K562 (cell line): ENCODE results near the gene STK25. TPM values are rescaled to one million over a fixed set of nuclear protein-coding genes. Genes with fewer than 3 reads are reported as not detected.

Experiments
- ATF2 ChIP-seq: sonication (generic); formaldehyde crosslinking; IDR thresholded peaks from 2 replicates; pipeline ENCODE4 v1.8.1; 2022; ENCODE audit warnings: missing genetic modification reagents
- BRD9 ChIP-seq: fragments of 450-650 bp; IDR thresholded peaks from 2 replicates; pipeline ENCODE4 v1.6.1; 2018; ENCODE audit warnings: low read depth; ENCODE audit not compliant: partially characterized antibody
- BRF1 ChIP-seq: IDR thresholded peaks from 3 replicates; pipeline ENCODE4 v1.6.1; 2011; ENCODE audit warnings: borderline replicate concordance, mild to moderate bottlenecking; ENCODE audit not compliant: insufficient read length; ENCODE audit errors: extremely low read depth
- CREBBP ChIP-seq: IDR thresholded peaks from one replicate; pipeline ENCODE4 v1.6.1; 2012; ENCODE audit warnings: low read depth, mild to moderate bottlenecking, control low read depth, inconsistent platforms, low read length
- ETV1 ChIP-seq: fragments of 450-650 bp; conservative IDR thresholded peaks from 2 replicates; pipeline ENCODE4 v1.6.1; 2016; ENCODE audit warnings: missing genetic modification characterization, control low read depth, low read depth, missing compliant biosample characterization
- FOXP4 ChIP-seq: sonication (generic); formaldehyde crosslinking; IDR thresholded peaks from 2 replicates; pipeline ENCODE4 v1.8.0; 2022; ENCODE audit warnings: mild to moderate bottlenecking, missing genetic modification reagents, borderline replicate concordance
- GABPB1 ChIP-seq: sonication (generic); formaldehyde crosslinking; IDR thresholded peaks from 2 replicates; pipeline ENCODE4 v1.8.0; 2022; ENCODE audit warnings: mild to moderate bottlenecking, missing genetic modification reagents
- KDM1A ChIP-seq, 2 experiments: fragments of 450-650 bp; IDR thresholded peaks; 2 replicates each; pipeline ENCODE4 v1.6.1; 2016; ENCODE audit warnings: mild to moderate bottlenecking in 2 of 2
- L3MBTL2 ChIP-seq: fragments of 450-650 bp; IDR thresholded peaks from 2 replicates; pipeline ENCODE4 v1.6.1; 2016; ENCODE audit warnings: mild to moderate bottlenecking, moderate library complexity
- MAFF ChIP-seq: IDR thresholded peaks from 2 replicates; pipeline ENCODE4 v1.6.1; 2012; ENCODE audit warnings: low read length, improper control_type of control experiment
- MAFG ChIP-seq: fragments of 450-650 bp; conservative IDR thresholded peaks from 2 replicates; pipeline ENCODE4 v1.6.1; 2016; ENCODE audit warnings: missing genetic modification characterization, missing compliant biosample characterization
- MAFK ChIP-seq: IDR thresholded peaks from 2 replicates; pipeline ENCODE4 v1.6.1; 2011; ENCODE audit warnings: low read length, improper control_type of control experiment
- NCOA2 ChIP-seq, 2 experiments: fragments of 450-650 bp; IDR thresholded peaks; 2 replicates each; pipeline ENCODE4 v1.6.1; 2018; ENCODE audit warnings: mild to moderate bottlenecking in 2 of 2, moderate library complexity in 1 of 2; ENCODE audit not compliant: partially characterized antibody in 2 of 2
- NFE2 ChIP-seq: IDR thresholded peaks from 2 replicates; pipeline ENCODE4 v1.6.1; 2014; ENCODE audit warnings: antibody characterized with exemption, low read depth
- PRPF4 ChIP-seq: fragments of 200-400 bp; formaldehyde crosslinking; IDR thresholded peaks from one replicate; pipeline ENCODE4 v1.6.1; 2017; ENCODE audit warnings: low read length, low read depth, mild to moderate bottlenecking; ENCODE audit not compliant: insufficient read depth, poor library complexity, severe bottlenecking
- RAD51 ChIP-seq: fragments of 450-650 bp; IDR thresholded peaks from 2 replicates; pipeline ENCODE4 v1.7.1; 2016; ENCODE audit warnings: low read depth, mild to moderate bottlenecking, borderline replicate concordance
- RCOR1 ChIP-seq, 2 experiments: IDR thresholded peaks; 2 replicates each; pipeline ENCODE4 v1.6.1; 2012; ENCODE audit warnings: low read depth in 2 of 2, low read length in 2 of 2, borderline replicate concordance in 1 of 2, improper control_type of control experiment in 1 of 2
- SLC30A9 ChIP-seq: fragments of 250-450 bp; sonication (Bioruptor Pico); IDR thresholded peaks from 2 replicates; pipeline ENCODE4 v1.8.0; 2022; ENCODE audit warnings: mild to moderate bottlenecking, moderate library complexity
- SUPT5H ChIP-seq: fragments of 450-650 bp; IDR thresholded peaks from 2 replicates; pipeline ENCODE4 v1.6.1; 2016
- TAL1 ChIP-seq: fragments of 450-650 bp; IDR thresholded peaks from 2 replicates; pipeline ENCODE4 v1.6.1; 2016; ENCODE audit warnings: mild to moderate bottlenecking
- XRCC4 ChIP-seq: IDR thresholded peaks from one replicate; pipeline ENCODE4 v1.6.1; 2011; ENCODE audit not compliant: insufficient read depth, insufficient read length; ENCODE audit errors: extremely low read depth
- ZFX ChIP-seq: sonication (generic); formaldehyde crosslinking; IDR thresholded peaks from 2 replicates; pipeline ENCODE4 v1.8.0; 2022; ENCODE audit warnings: mild to moderate bottlenecking, missing genetic modification reagents, moderate library complexity
- ZNF212 ChIP-seq: fragments of 450-650 bp; formaldehyde crosslinking; IDR thresholded peaks from 2 replicates; pipeline ENCODE4 v1.4.0; 2020; ENCODE audit warnings: mild to moderate bottlenecking
- ZNF217 ChIP-seq: sonication (generic); formaldehyde crosslinking; IDR thresholded peaks from 2 replicates; pipeline ENCODE4 v1.8.0; 2022; ENCODE audit warnings: mild to moderate bottlenecking, missing genetic modification reagents
- ZNF41 ChIP-seq: fragments of 250-450 bp; sonication (Bioruptor Pico); conservative IDR thresholded peaks from 2 replicates; pipeline ENCODE4 v1.4.0; 2020; ENCODE audit warnings: mild to moderate bottlenecking
- ZNF655 ChIP-seq: fragments of 250-450 bp; sonication (Bioruptor Pico); IDR thresholded peaks from 2 replicates; pipeline ENCODE4 v1.5.0; 2021
- polyA plus RNA-seq, 8 experiments: library from polyadenylated mRNA; depleted of rRNA in 4 of 8; stranded (reverse) in 5 of 8; unstranded in 3 of 8; fragments of >200 nt; fragmentation: Nextera tagmentation in 2 of 8; fragmentation: Illumina TruSeq in 1 of 8; extraction: Ambion mirVana in 2 of 8; extraction: Trizol in 1 of 8; gene quantifications; 2 replicates each; pipeline versions ENCODE4 v1.2.1 to v1.2.3, GENCODE V29; 2011 to 2014; ENCODE audit warnings: inconsistent platforms in 1 of 8, missing spikeins in 1 of 8
- total RNA-seq, 7 experiments: library from RNA; depleted of rRNA in 6 of 7; stranded (reverse); fragments of >200 nt in 6 of 7; fragmentation: Illumina TruSeq in 2 of 7; extraction: Trizol in 2 of 7; gene quantifications; 2 replicates each; pipeline versions ENCODE4 v1.2.1 to v1.2.3, GENCODE V29; 2011 to 2021; ENCODE audit warnings: low replicate concordance in 1 of 7

The STK25 gene
- total and polyA plus RNA-seq, 9 of the 15 experiments (the other 6 are each of a cell fraction or from before 2014, with no cell fraction given): 5.4 to 177 (median 116) TPM

DNA sequence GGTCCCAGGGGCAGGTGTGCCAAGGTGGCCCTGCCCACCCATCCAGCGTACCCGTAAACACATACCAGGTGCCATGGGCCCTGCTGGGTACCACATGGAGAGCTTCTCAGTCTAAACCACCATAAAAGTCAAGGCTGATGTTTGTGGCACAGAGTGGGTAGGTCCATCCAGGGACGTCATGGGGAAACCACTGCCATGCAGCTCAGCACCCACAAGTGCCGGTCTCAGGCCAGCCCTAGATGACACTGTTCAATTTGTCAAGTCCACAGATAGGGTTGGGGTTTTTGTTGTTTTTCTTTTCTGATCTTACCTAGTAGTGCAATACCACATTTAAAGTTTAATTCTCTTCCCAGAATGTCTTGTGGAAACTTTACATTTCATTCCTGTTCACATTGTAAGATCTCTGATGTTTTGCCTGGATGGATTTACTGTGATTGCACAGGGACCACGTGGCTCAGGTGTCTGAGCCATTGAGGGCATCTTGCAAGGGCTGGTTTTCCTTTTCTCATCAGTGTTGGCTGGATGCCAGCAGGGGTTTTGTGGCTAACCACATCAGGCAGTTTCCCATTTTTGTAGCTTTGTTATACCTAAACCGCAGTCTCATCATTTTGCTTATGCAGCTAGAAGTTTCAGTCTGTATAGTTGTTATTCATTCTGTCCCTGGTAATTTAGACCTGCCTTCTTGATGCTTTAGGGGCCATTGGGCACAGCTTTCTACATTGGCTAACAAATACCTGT, 64.7 kb downstream of the STK25 start (continued):
- TF ChIP-seq BRD9: no peak
- no peak for TF ChIP-seq ETV1 (tag)
- peak; percentile 78 for TF ChIP-seq L3MBTL2
- TF ChIP-seq CREBBP: no peak
- TF ChIP-seq MAFF: peak; percentile 5; the same call in 1 of the 2 replicates
- no peak for TF ChIP-seq NCOA2 (IDR thresholded peaks at IDR 0.05; ENCODE audit: partially characterized antibody in 2 of 2)
- TF ChIP-seq PRPF4: no peak
- no peak for TF ChIP-seq GABPB1 (CRISPR knock-in tag)
- no peak for TF ChIP-seq ZNF41 (CRISPR knock-in tag)
- TF ChIP-seq ZNF217 (CRISPR knock-in tag): no peak
- TF ChIP-seq RCOR1 (IDR thresholded peaks at IDR 0.05; ENCODE audit: borderline replicate concordance in 1 of 2, low read depth in 2 of 2, low read length in 2 of 2): peak in 1 of 2 experiments; percentile 73; a peak in 2 of 4 replicates
- peak; percentile 47; the same call in 1 of the 2 replicates for TF ChIP-seq NFE2
- no peak for TF ChIP-seq SUPT5H
- peak; percentile 38 to 45; a peak in 2 of 4 replicates for TF ChIP-seq KDM1A (IDR thresholded peaks at IDR 0.05)
- TF ChIP-seq FOXP4 (CRISPR knock-in tag): no peak
- no peak for TF ChIP-seq TAL1
- peak; percentile 51; the same call in 1 of the 2 replicates for TF ChIP-seq RAD51
- no peak for TF ChIP-seq ZNF212 (CRISPR knock-in tag)
- peak; percentile 43 for TF ChIP-seq MAFG (tag)
- no peak for TF ChIP-seq ZNF655 (CRISPR knock-in tag)
- TF ChIP-seq MAFK: peak; percentile 35; the same call in 1 of the 2 replicates
- TF ChIP-seq ATF2 (CRISPR knock-in tag): no peak
- TF ChIP-seq BRF1: no peak
- TF ChIP-seq SLC30A9: no peak
- no peak for TF ChIP-seq ZFX
- no peak for TF ChIP-seq XRCC4
